Muscle layer of colon (tissue), 2 donors: ENCODE data around the gene NME1.
"Not testable (repeated sequence)": the region's sequence is repeated elsewhere in the genome, so short reads cannot be mapped to it uniquely, and the experiment has no call there.

Source experiments
- H3K27ac ChIP-seq: one replicate; pipeline ENCODE4 v1.7.0; 2013; ENCODE audit warnings: low read depth, mild to moderate bottlenecking, low read length, moderate library complexity
- H3K27me3 ChIP-seq, 2 donors: one replicate each; pipeline ENCODE4 v1.7.0; 2013; ENCODE audit warnings: low read length in 2 of 2, mild to moderate bottlenecking in 2 of 2; ENCODE audit not compliant: insufficient read depth in 2 of 2, control insufficient read depth in 1 of 2
- H3K36me3 ChIP-seq: one replicate; pipeline ENCODE4 v1.7.0; 2013; ENCODE audit warnings: mild to moderate bottlenecking, low read length; ENCODE audit not compliant: insufficient read depth
- H3K4me1 ChIP-seq: one replicate; pipeline ENCODE4 v1.7.0; 2013; ENCODE audit warnings: mild to moderate bottlenecking, low read length; ENCODE audit not compliant: insufficient read depth
- H3K4me3 ChIP-seq, 2 donors: one replicate each; pipeline ENCODE4 v1.7.0; 2013; ENCODE audit warnings: low read length in 2 of 2, low read depth in 1 of 2, mild to moderate bottlenecking in 1 of 2, moderate library complexity in 1 of 2
- H3K9ac ChIP-seq: one replicate; pipeline ENCODE4 v1.7.0; 2013; ENCODE audit warnings: low read length
- H3K9me3 ChIP-seq: one replicate; pipeline ENCODE4 v1.7.0; 2013; ENCODE audit warnings: mild to moderate bottlenecking, low read length
- donor health status: abdominal sarcoma.
- donor health status: Adenocarcinoma of cecum.

NME1 gene

GRCh38 chr17:51122473-51123115, 30.8 kb upstream of the NME1 start:
- not testable (repeated sequence) for H3K9me3 ChIP-seq, H3K36me3 ChIP-seq, H3K27me3 ChIP-seq, H3K9ac ChIP-seq
- Histone ChIP-seq H3K27ac (peak overlapping the region; percentile 27), H3K4me3 (peak overlapping the region in 1 of 2 donors; percentile 85), H3K4me1 (peaks cover 18% of the 10 kb centered on the region)

- H3K9ac ChIP-seq, result no peak overlapping the region
- no peaks in the 10 kb centered on the region for H3K27me3 ChIP-seq
- H3K36me3 ChIP-seq, result no peaks in the 10 kb centered on the region
- no peaks in the 10 kb centered on the region for H3K9me3 ChIP-seq
- no peak overlapping the region for H3K4me3 ChIP-seq
- H3K27ac ChIP-seq, result no peak overlapping the region
- H3K4me1 ChIP-seq, result peaks cover 3% of the 10 kb centered on the region
Measured at GRCh38 chr17:51124640-51125503, 28.5 kb upstream of the NME1 start.

- no peak overlapping the region for H3K27ac ChIP-seq
- H3K4me3 ChIP-seq, result no peak overlapping the region
- no peaks in the 10 kb centered on the region for H3K9me3 ChIP-seq
- no peaks in the 10 kb centered on the region for H3K27me3 ChIP-seq
- no peaks in the 10 kb centered on the region for H3K36me3 ChIP-seq
- H3K9ac ChIP-seq, result no peak overlapping the region
- H3K4me1 ChIP-seq, result peaks cover 3% of the 10 kb centered on the region
Measured at GRCh38 chr17:51128076-51128475, 25.3 kb upstream of the NME1 start.

- no peaks in the 10 kb centered on the region for H3K4me1 ChIP-seq
- H3K27ac ChIP-seq, result no peak overlapping the region
- H3K27me3 ChIP-seq, result no peaks in the 10 kb centered on the region
- no peaks in the 10 kb centered on the region for H3K9me3 ChIP-seq
- no peak overlapping the region for H3K9ac ChIP-seq
- no peaks in the 10 kb centered on the region for H3K36me3 ChIP-seq
- no peak overlapping the region for H3K4me3 ChIP-seq
Measured at GRCh38 chr17:51132964-51133319, 20.4 kb upstream of the NME1 start.

- Histone ChIP-seq H3K27me3 (no peaks in the 10 kb centered on the region), H3K27ac (no peak overlapping the region), H3K9me3 (no peaks in the 10 kb centered on the region), H3K4me3 (no peak overlapping the region), H3K9ac (no peak overlapping the region), H3K4me1 (no peaks in the 10 kb centered on the region), H3K36me3 (no peaks in the 10 kb centered on the region)
Measured at GRCh38 chr17:51133365-51133764, 20.0 kb upstream of the NME1 start.

- no peaks in the 10 kb centered on the region for H3K36me3 ChIP-seq
- H3K27me3 ChIP-seq, result no peaks in the 10 kb centered on the region
- no peak overlapping the region for H3K27ac ChIP-seq
- H3K4me1 ChIP-seq, result no peaks in the 10 kb centered on the region
- no peaks in the 10 kb centered on the region for H3K9me3 ChIP-seq
- H3K4me3 ChIP-seq, result no peak overlapping the region
- H3K9ac ChIP-seq, result no peak overlapping the region
Measured at GRCh38 chr17:51135956-51136355, 17.4 kb upstream of the NME1 start.

- Histone ChIP-seq H3K9me3 (no peaks in the 10 kb centered on the region), H3K27ac (no peak overlapping the region), H3K9ac (no peak overlapping the region), H3K36me3 (no peaks in the 10 kb centered on the region), H3K27me3 (no peaks in the 10 kb centered on the region), H3K4me3 (no peak overlapping the region), H3K4me1 (no peaks in the 10 kb centered on the region)
Measured at GRCh38 chr17:51142597-51142996, 10.8 kb upstream of the NME1 start.

GRCh38 chr17:51144266-51145022, 8.9 kb upstream of the NME1 start:
- Histone ChIP-seq H3K27me3 (no peaks in the 10 kb centered on the region), H3K4me3 (no peak overlapping the region), H3K9ac (no peak overlapping the region), H3K9me3 (no peaks in the 10 kb centered on the region), H3K4me1 (no peaks in the 10 kb centered on the region), H3K36me3 (no peaks in the 10 kb centered on the region), H3K27ac (no peak overlapping the region)

GRCh38 chr17:51147650-51148049, 5.7 kb upstream of the NME1 start:
- Histone ChIP-seq H3K27me3 (no peaks in the 10 kb centered on the region), H3K4me1 (peaks cover 3% of the 10 kb centered on the region)

GRCh38 chr17:51149163-51149562, 4.2 kb upstream of the NME1 start:
- no peaks in the 10 kb centered on the region for H3K27me3 ChIP-seq
- H3K36me3 ChIP-seq, result no peaks in the 10 kb centered on the region
- H3K9ac ChIP-seq, result no peak overlapping the region
- H3K4me3 ChIP-seq, result no peak overlapping the region
- no peak overlapping the region for H3K27ac ChIP-seq
- no peaks in the 10 kb centered on the region for H3K9me3 ChIP-seq
- H3K4me1 ChIP-seq, result peaks cover 10% of the 10 kb centered on the region

More at GRCh38 chr17:51147650-51148049, 5.7 kb upstream of the NME1 start:
- Histone ChIP-seq H3K9ac (no peak overlapping the region), H3K9me3 (no peaks in the 10 kb centered on the region), H3K4me3 (no peak overlapping the region), H3K27ac (no peak overlapping the region), H3K36me3 (no peaks in the 10 kb centered on the region)

- H3K4me3 ChIP-seq, result no peak overlapping the region
- H3K36me3 ChIP-seq, result no peaks in the 10 kb centered on the region
- peaks cover 16% of the 10 kb centered on the region for H3K4me1 ChIP-seq
- H3K27me3 ChIP-seq, result no peaks in the 10 kb centered on the region
- no peak overlapping the region for H3K9ac ChIP-seq
- no peaks in the 10 kb centered on the region for H3K9me3 ChIP-seq
- no peak overlapping the region for H3K27ac ChIP-seq
Measured at GRCh38 chr17:51150932-51151331, 2.4 kb upstream of the NME1 start.
